H1 (cell line): ENCODE measurements around the gene TNFSF15. TPM values are rescaled to one million over a fixed set of nuclear protein-coding genes. Genes with fewer than 3 reads are reported as not detected.

ENCODE experiments used
- CHD1 ChIP-seq: IDR thresholded peaks from 2 replicates; pipeline ENCODE4 v1.6.1; 2012; ENCODE audit warnings: low read depth, low read length, improper control_type of control experiment
- CHD2 ChIP-seq: IDR thresholded peaks from 2 replicates; pipeline ENCODE4 v1.6.1; 2012; ENCODE audit warnings: low read length, improper control_type of control experiment
- HDAC2 ChIP-seq, 2 experiments: fragments of 300-600 bp in 1 of 2; sonication (generic) in 1 of 2; IDR thresholded peaks; 2 replicates each; pipeline ENCODE4 v1.6.1; 2011 to 2012; ENCODE audit warnings: low read depth in 2 of 2, low read length in 2 of 2, mild to moderate bottlenecking in 2 of 2, moderate library complexity in 2 of 2, borderline replicate concordance in 1 of 2, inconsistent platforms in 1 of 2
- SIN3A ChIP-seq, 2 experiments: IDR thresholded peaks in 1 of 2; conservative IDR thresholded peaks in 1 of 2; 2 replicates each; pipeline ENCODE4 v1.6.1; 2011 to 2012; ENCODE audit warnings: low read length in 2 of 2, improper control_type of control experiment in 1 of 2, low read depth in 1 of 2, mild to moderate bottlenecking in 1 of 2
- SIRT6 ChIP-seq: IDR thresholded peaks from one replicate; pipeline ENCODE4 v1.7.1; 2012; ENCODE audit warnings: low read length, inconsistent platforms
- SP1 ChIP-seq: IDR thresholded peaks from 2 replicates; pipeline ENCODE4 v1.6.1; 2011; ENCODE audit warnings: low read depth, low read length
- TEAD4 ChIP-seq: IDR thresholded peaks from 2 replicates; pipeline ENCODE4 v1.6.1; 2012; ENCODE audit warnings: low read depth, low read length, inconsistent platforms, mixed read lengths
- polyA plus RNA-seq, 7 experiments: library from polyadenylated mRNA; depleted of rRNA in 3 of 7; stranded (reverse) in 5 of 7; unstranded in 2 of 7; fragments of >200 nt in 5 of 7; fragments of 200-250 nt in 2 of 7; gene quantifications; 1 replicate in 5 of 7; 2 replicates in 1 of 7; 4 replicates in 1 of 7; pipeline versions ENCODE4 v1.2.1 to v1.2.3, GENCODE V29; 2011 to 2013; ENCODE audit warnings: missing spikeins in 2 of 7, mixed read lengths in 2 of 7
- total RNA-seq: library from RNA; stranded (reverse); fragmentation: NEBNext Ultra II Directional; extraction: Animal tissue kit (Norgen Biotek cat#: 25700); gene quantifications from 2 replicates; pipeline ENCODE4 v1.2.1, GENCODE V29; 2021
- TF ChIP-seq, protein P1 (sequence below): IDR thresholded peaks from 2 replicates; pipeline ENCODE4 v1.6.1; 2012; ENCODE audit warnings: low read length, inconsistent platforms

TNFSF15 gene
- total and polyA plus RNA-seq, 2 of the 8 experiments (the other 6 are each of a cell fraction or from before 2014, with no cell fraction given), result 0.09 to 0.17 TPM

DNA sequence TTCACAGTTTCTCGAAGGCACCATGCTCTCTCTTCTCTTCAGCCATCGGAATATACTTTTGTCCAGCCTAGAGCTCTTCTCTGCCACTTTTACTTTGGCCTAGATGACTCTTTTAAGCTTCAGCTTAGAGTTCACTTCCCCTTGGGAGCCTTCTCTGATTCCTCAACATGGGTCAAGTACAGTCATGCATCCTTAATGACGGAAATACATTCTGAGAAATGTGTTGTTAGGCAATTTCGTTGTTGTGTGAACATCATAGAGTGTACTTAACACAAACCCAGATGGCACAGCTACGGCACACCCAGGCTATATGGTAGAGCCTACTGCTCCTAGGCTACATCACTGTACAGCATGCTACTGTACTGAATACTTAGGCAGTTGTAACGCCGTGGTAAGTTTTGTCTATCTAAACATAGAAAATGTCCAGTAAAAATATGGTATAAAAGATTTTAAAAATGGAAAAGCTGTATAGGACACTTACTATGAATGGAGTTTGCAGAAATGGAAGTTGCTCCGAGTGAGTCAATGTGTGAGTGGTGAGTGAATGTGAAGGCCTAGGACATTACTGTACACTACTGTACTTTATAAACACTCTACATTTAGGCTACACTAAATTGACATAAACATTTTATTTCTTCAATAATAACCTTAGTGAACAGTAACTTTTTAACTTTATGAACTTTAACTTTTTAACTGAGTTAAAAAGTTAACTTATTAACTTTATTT is 15.1 kb upstream of the TNFSF15 start (continued):
- TF ChIP-seq CHD1 (no peak), HDAC2 (IDR thresholded peaks at IDR 0.05; ENCODE audit: borderline replicate concordance in 1 of 2, low read depth in 2 of 2, low read length in 2 of 2) (no peak), SP1 (no peak), TEAD4 (no peak), SIN3A (conservative IDR thresholded peaks at IDR 0.05 in 1 of 2, IDR thresholded peaks at IDR 0.05 in 1 of 2; ENCODE audit: low read depth in 1 of 2, low read length in 2 of 2) (no peak), SIRT6 (no peak), CHD2 (no peak)
- TF ChIP-seq, protein P1, sequence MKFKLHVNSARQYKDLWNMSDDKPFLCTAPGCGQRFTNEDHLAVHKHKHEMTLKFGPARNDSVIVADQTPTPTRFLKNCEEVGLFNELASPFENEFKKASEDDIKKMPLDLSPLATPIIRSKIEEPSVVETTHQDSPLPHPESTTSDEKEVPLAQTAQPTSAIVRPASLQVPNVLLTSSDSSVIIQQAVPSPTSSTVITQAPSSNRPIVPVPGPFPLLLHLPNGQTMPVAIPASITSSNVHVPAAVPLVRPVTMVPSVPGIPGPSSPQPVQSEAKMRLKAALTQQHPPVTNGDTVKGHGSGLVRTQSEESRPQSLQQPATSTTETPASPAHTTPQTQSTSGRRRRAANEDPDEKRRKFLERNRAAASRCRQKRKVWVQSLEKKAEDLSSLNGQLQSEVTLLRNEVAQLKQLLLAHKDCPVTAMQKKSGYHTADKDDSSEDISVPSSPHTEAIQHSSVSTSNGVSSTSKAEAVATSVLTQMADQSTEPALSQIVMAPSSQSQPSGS, result no peak
- TF ChIP-seq, all 59 proteins: peak for 0
